NCI-H524 (cell line): Measurements from ENCODE around the gene OPCML.

ENCODE experiments used
- DNase-seq, 2 experiments: peaks; one replicate each; lab custom pipeline; 2025; lab: John Stamatoyannopoulos, UW

OPCML gene

DNA sequence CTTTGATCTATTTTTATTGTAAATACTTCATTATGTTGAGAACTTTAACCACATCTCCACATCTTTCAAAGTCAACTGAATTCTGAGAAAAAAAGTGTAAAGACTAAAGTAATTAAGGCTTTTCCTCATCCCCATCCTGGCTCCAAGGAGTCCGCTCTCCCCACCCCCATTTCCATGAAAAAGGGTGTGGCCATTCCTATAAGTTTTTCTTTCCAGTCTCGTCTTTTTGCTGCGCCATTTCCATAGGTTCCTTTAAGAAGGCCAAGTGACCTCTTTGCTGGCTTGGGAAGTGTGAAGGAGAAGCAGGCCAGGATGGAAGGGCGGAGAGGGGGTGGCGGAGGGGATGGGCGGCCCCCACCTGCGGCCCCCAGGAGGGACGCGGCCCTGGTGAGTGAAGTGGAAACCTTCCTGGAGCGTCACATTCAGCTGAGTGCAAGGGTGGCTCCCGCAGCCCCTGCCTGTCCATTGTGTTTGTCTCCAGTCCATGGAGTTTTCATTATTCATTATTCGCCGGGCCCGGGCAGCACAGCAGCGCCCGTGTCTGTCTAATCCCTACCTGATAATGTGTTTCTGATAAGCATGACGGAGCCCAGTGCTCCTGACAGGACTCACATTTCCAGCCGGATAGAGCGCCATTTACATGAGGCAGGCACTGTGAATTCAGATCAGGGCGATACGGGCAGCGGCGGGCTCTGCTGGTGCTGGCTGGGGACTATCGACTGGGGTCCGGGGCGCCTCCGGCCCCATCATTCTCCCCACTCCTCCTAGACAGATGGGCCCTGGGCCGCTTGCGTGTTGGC lies 739.8 kb downstream of the OPCML start:
- no peak for DNase-seq

DNA sequence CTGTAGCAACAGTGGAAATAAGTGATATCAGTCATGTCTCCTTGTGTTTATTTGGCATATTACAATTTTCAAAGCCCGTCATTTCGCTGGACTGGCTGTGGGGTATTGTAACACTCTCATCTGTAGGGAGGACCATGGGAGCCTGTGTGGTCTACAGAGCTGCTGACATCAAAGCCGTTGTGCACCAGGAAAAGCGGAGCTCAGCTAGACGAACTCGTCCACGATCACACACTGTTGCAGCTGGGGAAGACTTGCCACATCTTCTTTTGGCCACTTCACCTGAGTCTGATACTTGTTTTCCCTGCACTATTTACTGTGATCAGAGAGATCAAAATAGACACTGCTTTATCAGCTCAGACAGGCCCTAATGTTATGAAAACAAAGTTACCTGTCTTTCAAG lies 741.3 kb downstream of the OPCML start:
- DNase-seq: no peak

DNA sequence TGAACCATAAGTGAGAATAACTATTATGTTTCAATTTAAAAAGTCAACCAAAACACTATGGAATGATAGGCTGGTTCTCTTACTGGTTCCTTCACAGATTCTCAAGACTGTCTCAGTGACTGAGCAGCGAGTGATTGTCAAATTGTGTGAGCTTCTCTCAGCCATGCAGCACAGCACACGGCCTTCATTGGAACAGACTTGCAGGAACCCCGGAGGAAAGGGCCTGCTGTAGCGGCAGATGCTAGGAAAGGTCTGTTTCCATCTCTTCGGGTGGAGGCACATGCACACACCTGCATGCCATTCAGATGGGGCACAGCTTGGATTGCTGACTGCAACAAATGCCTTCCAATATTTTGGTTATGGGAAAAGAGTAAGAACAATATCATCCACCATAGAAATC lies 741.8 kb downstream of the OPCML start:
- no peak for DNase-seq

- DNase-seq: no peak
Measured at GRCh38 chr11:132788816-132789325, 743.4 kb downstream of the OPCML start.

- no peak for DNase-seq
Measured at GRCh38 chr11:132785878-132786277, 746.4 kb downstream of the OPCML start.

DNA sequence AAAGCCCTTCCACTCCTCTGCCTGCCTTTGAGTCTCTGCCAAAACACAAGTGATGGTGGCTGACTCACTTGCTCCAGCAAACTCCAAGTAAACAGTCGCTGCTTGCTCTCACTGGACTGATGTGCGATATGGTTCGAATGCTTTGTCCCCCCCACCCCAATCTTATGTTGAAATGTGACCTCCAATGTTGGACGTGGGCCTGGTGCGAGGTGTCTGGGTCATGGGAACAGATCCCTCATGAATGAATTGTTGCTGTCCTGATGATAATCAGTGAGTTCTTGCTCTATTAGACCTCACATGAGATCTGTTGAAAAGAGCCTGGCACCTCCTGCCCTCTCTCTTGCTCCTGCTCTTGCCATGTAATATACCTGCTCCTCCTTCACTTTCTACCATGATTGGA lies 747.9 kb downstream of the OPCML start:
- DNase-seq: no peak

DNA sequence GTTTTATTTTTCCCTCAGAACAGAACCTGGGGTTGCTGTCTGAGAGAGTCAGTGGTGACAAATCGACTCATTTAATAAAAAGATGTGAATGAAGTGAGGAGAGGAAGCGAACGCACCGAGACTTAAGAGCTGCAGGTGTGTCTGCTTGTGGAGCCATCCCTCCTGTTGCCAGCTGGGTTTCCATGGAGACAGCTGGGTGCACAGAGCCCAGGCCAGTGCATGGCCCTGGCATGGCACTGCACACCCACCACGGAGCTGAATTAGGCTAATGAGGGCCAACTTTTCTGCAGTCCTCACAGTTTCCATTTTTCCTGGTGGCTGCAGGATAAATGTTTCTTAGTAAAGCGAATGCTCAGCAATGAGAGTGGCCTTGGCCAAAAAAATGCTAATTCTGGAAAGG lies 750.2 kb downstream of the OPCML start:
- DNase-seq: peak; percentile 5 to 31

DNA sequence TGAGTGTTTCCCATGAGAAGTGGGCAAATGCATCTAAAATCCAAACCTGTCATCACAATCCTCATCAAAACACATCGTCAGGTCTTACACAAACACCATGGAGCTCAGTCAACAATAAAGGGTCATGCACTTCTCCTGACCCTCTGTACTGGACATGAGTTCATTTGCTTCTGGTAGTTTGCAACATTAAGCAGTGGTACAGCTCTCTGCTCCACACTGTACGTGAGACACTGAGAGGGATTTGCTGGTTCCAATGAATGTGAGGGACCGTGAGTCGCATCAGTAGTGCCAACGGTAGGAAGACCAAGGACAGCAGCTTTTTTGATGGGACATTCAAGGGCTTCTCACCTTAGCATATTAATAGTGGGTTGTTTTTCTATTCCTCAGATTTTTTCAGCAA lies 752.3 kb downstream of the OPCML start:
- DNase-seq: no peak

DNA sequence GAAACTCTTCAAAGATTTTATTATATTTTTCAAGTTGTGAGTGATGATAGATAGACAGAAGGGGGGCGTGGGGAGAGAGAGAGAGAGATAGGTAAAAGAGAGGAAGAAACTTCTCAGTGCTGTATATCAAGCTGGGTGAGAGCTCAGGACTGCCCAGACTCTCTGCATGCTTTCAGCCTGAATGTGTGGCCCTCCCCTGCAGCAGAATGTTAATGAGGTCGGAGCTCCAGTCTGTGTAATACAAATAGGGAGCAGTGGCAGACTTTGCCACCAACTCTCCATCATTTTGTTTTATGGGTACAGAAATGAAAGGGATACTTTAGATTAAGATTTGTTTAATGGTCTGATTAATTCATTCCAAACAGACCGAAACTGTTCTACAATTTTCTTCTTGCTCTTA lies 752.8 kb downstream of the OPCML start:
- no peak for DNase-seq

DNA sequence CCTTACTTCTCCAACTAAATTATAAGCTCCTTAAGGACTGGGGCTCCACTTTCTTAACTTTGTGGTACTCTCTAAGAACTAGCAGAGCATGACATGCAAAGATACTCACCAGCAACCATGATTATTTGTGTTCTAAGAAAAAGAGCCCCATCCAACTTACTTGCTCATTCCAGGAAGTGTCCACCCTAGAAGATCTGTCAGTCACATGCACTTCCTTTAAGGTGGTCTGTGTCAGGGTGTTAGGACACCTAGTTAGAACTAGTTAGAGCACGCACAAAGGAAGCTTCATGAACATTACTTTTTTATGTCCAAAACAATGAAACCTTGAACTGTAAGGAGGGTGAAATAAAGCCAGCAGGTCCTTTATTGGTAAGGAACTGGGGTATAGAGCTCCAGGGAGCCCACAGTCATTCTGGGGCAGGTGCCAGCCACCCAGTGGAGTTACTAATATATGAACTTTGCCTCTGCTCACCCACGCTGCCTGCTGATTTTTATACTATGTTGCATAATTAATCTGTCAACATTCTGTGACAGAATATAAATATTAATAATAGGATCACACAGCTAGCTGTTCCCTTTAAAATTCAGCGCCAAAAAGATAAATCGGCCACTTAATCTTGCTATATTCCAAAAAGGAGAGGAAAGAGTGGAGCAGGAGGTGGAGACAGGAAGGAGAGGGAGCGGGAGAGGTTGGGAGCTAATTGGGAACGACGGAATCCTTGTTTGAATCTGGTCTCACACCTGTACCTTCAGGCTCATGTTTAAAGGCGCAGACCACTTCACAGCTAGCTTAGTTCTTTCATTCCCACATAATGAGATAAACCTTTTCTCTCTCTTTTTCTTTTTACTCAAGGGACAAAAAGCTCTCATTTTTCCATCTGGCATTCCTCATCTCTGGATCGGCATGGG lies 755.0 kb downstream of the OPCML start:
- DNase-seq: no peak

- DNase-seq: no peak
Measured at GRCh38 chr11:132773751-132774150, 758.5 kb downstream of the OPCML start.

DNA sequence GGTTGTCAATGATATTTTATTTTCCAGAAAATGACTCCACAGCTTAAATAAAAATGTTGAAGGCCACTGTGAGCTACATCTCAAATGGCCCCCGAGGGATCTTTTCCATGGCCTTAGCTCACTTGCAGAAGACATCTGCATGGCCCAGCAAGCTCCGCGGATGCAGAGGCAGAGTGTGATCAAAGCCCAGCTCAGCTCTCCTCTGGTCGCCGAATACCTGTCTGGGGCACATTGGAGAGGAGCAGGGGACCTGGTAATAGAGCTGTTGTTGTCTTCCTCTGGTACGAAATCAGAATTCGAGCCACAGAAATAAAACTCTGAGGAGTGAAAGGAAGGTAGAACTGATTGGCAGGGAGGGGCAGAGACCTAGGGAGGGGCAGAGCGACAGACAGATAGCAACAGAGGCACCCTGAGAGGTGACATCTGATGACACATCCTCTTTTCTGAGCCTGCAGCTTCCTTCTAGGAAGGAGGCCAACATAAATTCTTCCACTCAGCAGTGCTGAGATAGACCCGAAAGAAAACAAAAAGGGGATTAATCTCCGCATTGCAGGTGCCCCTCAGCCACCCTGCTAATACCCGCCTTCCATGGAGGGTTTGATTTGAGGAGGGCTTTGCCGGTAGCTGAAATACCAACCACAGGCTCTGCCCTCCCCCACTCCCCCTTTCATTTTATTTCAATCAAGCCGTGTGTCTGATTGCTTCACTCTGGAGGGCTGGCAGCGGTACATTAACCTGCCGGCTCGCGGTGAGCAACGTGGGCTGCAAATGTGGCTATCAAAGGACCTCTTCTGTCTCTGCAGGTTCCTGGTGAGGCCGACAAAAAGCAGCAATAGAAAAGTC lies 759.4 kb downstream of the OPCML start:
- DNase-seq: no peak

- no peak for DNase-seq
Measured at GRCh38 chr11:132771746-132772145, 760.6 kb downstream of the OPCML start.

- peak in 1 of 2 experiments; percentile 47 for DNase-seq
Measured at GRCh38 chr11:132770829-132771530, 761.3 kb downstream of the OPCML start.

GRCh38 chr11:132763503-132763902 lies 768.8 kb downstream of the OPCML start:
- DNase-seq: no peak

DNA sequence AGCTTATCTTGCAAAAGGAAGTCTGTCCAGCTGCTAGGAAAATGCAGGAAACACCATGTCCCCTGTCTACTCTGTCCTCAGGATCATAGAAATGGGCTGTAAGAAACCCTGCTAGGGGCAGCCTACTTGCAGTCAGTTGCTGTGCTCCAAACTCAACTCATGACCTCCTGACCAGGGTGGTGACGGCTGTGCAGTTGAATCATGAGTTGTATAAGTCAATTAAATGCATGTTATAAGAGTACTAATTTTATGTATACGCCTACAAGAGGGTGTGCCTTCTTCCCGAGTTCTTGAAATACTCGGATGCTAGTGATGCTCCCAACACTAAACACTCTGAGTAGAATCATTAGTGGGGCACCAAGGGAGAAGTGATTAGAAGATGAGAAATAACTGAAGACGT lies 776.4 kb downstream of the OPCML start:
- no peak for DNase-seq

GRCh38 chr11:132751516-132752250 lies 780.6 kb downstream of the OPCML start:
- DNase-seq: no peak

GRCh38 chr11:132746305-132746704 lies 786.0 kb downstream of the OPCML start:
- DNase-seq: no peak

DNA sequence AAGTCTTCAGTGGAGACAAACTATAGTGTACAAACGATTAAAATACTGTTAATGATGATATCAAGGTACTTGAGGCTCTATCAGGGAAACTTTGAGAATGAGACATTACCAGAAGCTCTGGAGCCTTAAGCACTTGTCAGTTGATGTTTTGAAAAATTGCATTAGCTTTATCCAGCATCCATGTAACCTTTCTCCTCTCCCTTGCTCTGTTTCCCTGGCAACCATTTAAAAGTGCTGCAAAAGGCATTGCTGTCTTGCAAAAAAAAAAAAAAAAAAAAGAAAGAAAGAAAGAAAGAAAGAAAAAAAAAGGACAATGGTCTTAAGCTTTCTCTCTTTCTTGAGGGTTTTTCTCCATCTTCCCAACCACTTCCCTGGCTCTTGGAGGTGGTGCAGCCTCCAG lies 787.0 kb downstream of the OPCML start:
- DNase-seq: no peak

GRCh38 chr11:132744771-132745170 lies 787.5 kb downstream of the OPCML start:
- DNase-seq: no peak

DNA sequence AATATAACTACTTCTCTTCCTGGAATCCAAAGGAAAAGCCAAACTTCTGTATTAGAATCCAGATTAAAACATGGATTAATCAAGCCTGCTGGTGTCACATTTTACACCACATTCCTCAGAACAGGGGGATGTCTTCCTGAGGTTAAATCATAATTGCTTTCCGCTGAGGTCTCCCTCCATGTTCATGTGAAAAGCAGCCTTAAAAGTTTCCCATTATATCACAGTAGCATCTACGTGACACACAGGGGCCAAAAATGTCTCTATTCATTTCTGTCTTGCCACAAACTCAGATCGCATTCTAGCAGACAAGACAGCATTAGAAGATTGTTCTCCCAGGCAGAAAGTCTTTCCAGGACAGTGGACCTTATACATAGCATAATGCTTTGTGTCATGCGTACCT lies 788.7 kb downstream of the OPCML start:
- DNase-seq: no peak
